ENCODE results near the gene ELAVL4.

Gene ELAVL4

GRCh38 chr1:50195205-50195604, 86.5 kb downstream of the ELAVL4 start:
- Histone ChIP-seq H2AFZ (ENCODE audit: low read depth, low read length) (no peak overlapping the region), H3K18ac (ENCODE audit: low read depth in 1 of 2, low read length in 2 of 2) (no peak overlapping the region), H4K8ac (ENCODE audit: low read length) (no peak overlapping the region), H2BK120ac (ENCODE audit: low read depth, low read length) (no peak overlapping the region), H2BK12ac (ENCODE audit: low read length in 2 of 2) (no peak overlapping the region), H3K4me2 (ENCODE audit: low read length, poor library complexity, severe bottlenecking) (no peak overlapping the region), H3K9me3 (ENCODE audit: control insufficient read depth, low read length) (no peaks in the 10 kb centered on the region), H3K79me1 (replicated peaks; ENCODE audit: low read length, poor library complexity, severe bottlenecking) (no peaks in the 10 kb centered on the region), H2AK5ac (ENCODE audit: low read length, severe bottlenecking) (no peak overlapping the region), H3K9ac (ENCODE audit: low read length) (no peak overlapping the region), H4K91ac (ENCODE audit: low read length) (no peak overlapping the region), H3K4me1 (ENCODE audit: control insufficient read depth, insufficient read depth, low read depth, low read length) (no peaks in the 10 kb centered on the region), H3K27me3 (ENCODE audit: control insufficient read depth in 1 of 2, insufficient read depth in 1 of 2, low read length in 2 of 2) (peaks cover 0 to 15% of the 10 kb centered on the region in 2 experiments), H3K4me3 (ENCODE audit: insufficient read depth in 1 of 2, low read depth in 1 of 2, low read length in 2 of 2) (no peak overlapping the region), H3K4ac (ENCODE audit: low read depth in 1 of 2, low read length in 2 of 2) (no peak overlapping the region), H3K27ac (ENCODE audit: low read length, poor library complexity, severe bottlenecking) (no peak overlapping the region), H2BK5ac (ENCODE audit: low read depth, low read length, poor library complexity, severe bottlenecking) (no peak overlapping the region), H2BK15ac (ENCODE audit: low read depth, poor library complexity, severe bottlenecking) (no peak overlapping the region), H3K14ac (ENCODE audit: low read length in 2 of 2) (no peak overlapping the region), H3K23ac (ENCODE audit: low read length in 2 of 2) (no peak overlapping the region), H3K36me3 (ENCODE audit: control insufficient read depth in 1 of 2, insufficient read depth in 2 of 2, low read depth in 1 of 2, low read length in 2 of 2) (no peaks in the 10 kb centered on the region)
- WGBS = no CpG with 5 or more reads among the region's 2 CpGs
- no peak for DNase-seq

- no peak overlapping the region for H3K4ac ChIP-seq (ENCODE audit: low read depth in 1 of 2, low read length in 2 of 2)
- 73% methylated on average over 1 of the region's 1 CpG for WGBS
- H3K18ac ChIP-seq (ENCODE audit: low read depth in 1 of 2, low read length in 2 of 2) = no peak overlapping the region
- no peak overlapping the region for H4K91ac ChIP-seq (ENCODE audit: low read length)
- no peaks in the 10 kb centered on the region for H3K4me1 ChIP-seq (ENCODE audit: control insufficient read depth, insufficient read depth, low read depth, low read length)
- H3K27ac ChIP-seq (ENCODE audit: low read length, poor library complexity, severe bottlenecking) = no peak overlapping the region
- H2AK5ac ChIP-seq (ENCODE audit: low read length, severe bottlenecking) = no peak overlapping the region
- H3K14ac ChIP-seq (ENCODE audit: low read length in 2 of 2) = no peak overlapping the region
- no peak overlapping the region for H2BK12ac ChIP-seq (ENCODE audit: low read length in 2 of 2)
- H4K8ac ChIP-seq (ENCODE audit: low read length) = no peak overlapping the region
- no peak for DNase-seq
- peaks cover 0 to 15% of the 10 kb centered on the region in 2 experiments for H3K27me3 ChIP-seq (ENCODE audit: control insufficient read depth in 1 of 2, insufficient read depth in 1 of 2, low read length in 2 of 2)
- no peak overlapping the region for H2BK120ac ChIP-seq (ENCODE audit: low read depth, low read length)
- H3K79me1 ChIP-seq (replicated peaks; ENCODE audit: low read length, poor library complexity, severe bottlenecking) = no peaks in the 10 kb centered on the region
- H2BK15ac ChIP-seq (ENCODE audit: low read depth, poor library complexity, severe bottlenecking) = no peak overlapping the region
- no peak overlapping the region for H3K9ac ChIP-seq (ENCODE audit: low read length)
- H2BK5ac ChIP-seq (ENCODE audit: low read depth, low read length, poor library complexity, severe bottlenecking) = no peak overlapping the region
- no peak overlapping the region for H2AFZ ChIP-seq (ENCODE audit: low read depth, low read length)
- no peak overlapping the region for H3K23ac ChIP-seq (ENCODE audit: low read length in 2 of 2)
- no peak overlapping the region for H3K4me3 ChIP-seq (ENCODE audit: insufficient read depth in 1 of 2, low read depth in 1 of 2, low read length in 2 of 2)
- H3K4me2 ChIP-seq (ENCODE audit: low read length, poor library complexity, severe bottlenecking) = no peak overlapping the region
- no peaks in the 10 kb centered on the region for H3K36me3 ChIP-seq (ENCODE audit: control insufficient read depth in 1 of 2, insufficient read depth in 2 of 2, low read depth in 1 of 2, low read length in 2 of 2)
- no peaks in the 10 kb centered on the region for H3K9me3 ChIP-seq (ENCODE audit: control insufficient read depth, low read length)
Measured at GRCh38 chr1:50196081-50196480, 87.4 kb downstream of the ELAVL4 start.

DNA sequence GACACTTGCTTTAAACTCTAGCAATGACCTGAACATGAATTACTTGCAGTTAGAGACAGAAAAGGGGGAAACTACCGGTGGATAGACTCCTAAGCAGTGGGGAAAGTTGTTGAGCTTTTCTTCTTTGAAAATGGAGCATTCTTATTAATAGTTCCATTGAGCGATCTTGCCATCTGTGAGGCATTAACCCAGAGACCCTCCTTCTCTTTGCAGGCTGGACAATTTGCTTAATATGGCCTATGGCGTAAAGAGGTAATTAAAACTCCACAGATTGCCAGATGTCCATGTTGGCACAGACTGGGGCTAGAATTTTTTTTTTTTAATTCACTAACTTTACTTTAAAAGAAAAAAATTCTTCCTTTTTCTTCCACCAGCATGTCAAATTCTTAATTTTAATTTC, 88.5 kb downstream of the ELAVL4 start:
- Histone ChIP-seq H3K4ac (ENCODE audit: low read depth in 1 of 2, low read length in 2 of 2) (no peak overlapping the region), H2AFZ (ENCODE audit: low read depth, low read length) (no peak overlapping the region), H3K9ac (ENCODE audit: low read length) (no peak overlapping the region), H3K4me2 (ENCODE audit: low read length, poor library complexity, severe bottlenecking) (no peak overlapping the region), H3K36me3 (ENCODE audit: control insufficient read depth in 1 of 2, insufficient read depth in 2 of 2, low read depth in 1 of 2, low read length in 2 of 2) (no peaks in the 10 kb centered on the region), H2BK12ac (ENCODE audit: low read length in 2 of 2) (no peak overlapping the region), H3K9me3 (ENCODE audit: control insufficient read depth, low read length) (no peaks in the 10 kb centered on the region), H2BK120ac (ENCODE audit: low read depth, low read length) (no peak overlapping the region), H3K4me3 (ENCODE audit: insufficient read depth in 1 of 2, low read depth in 1 of 2, low read length in 2 of 2) (no peak overlapping the region), H4K91ac (ENCODE audit: low read length) (no peak overlapping the region), H4K8ac (ENCODE audit: low read length) (no peak overlapping the region), H2AK5ac (ENCODE audit: low read length, severe bottlenecking) (no peak overlapping the region), H3K79me1 (replicated peaks; ENCODE audit: low read length, poor library complexity, severe bottlenecking) (no peaks in the 10 kb centered on the region), H3K27me3 (ENCODE audit: control insufficient read depth in 1 of 2, insufficient read depth in 1 of 2, low read length in 2 of 2) (peaks cover 0 to 15% of the 10 kb centered on the region in 2 experiments), H3K14ac (ENCODE audit: low read length in 2 of 2) (no peak overlapping the region), H3K23ac (ENCODE audit: low read length in 2 of 2) (no peak overlapping the region), H3K18ac (ENCODE audit: low read depth in 1 of 2, low read length in 2 of 2) (no peak overlapping the region), H2BK5ac (ENCODE audit: low read depth, low read length, poor library complexity, severe bottlenecking) (no peak overlapping the region), H2BK15ac (ENCODE audit: low read depth, poor library complexity, severe bottlenecking) (no peak overlapping the region), H3K4me1 (ENCODE audit: control insufficient read depth, insufficient read depth, low read depth, low read length) (no peaks in the 10 kb centered on the region), H3K27ac (ENCODE audit: low read length, poor library complexity, severe bottlenecking) (no peak overlapping the region)
- DNase-seq = no peak
- WGBS = 65% methylated on average over 2 of the region's 3 CpGs

DNA sequence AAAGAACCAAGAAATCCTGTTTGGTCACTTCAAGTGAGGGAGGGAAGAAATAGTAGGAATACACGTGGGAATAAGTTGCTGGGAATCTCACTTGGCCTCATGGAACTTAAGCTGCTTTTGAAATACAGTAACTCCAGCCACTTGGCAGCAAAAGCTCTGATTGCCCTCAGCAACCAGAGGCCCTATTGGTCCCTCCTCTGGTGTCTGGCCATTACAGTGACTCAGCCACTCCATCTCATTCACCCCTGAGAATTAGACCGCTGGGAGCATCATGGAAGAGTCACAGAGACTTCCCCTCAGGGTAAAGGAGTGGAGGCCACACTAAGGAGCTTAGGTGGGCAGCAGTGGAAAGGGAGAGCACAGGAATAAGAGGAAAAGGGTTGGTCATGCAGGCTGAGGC, 99.6 kb downstream of the ELAVL4 start:
- Histone ChIP-seq H3K4me2 (ENCODE audit: low read length, poor library complexity, severe bottlenecking) (no peak overlapping the region), H3K9me3 (ENCODE audit: control insufficient read depth, low read length) (no peaks in the 10 kb centered on the region), H3K79me1 (replicated peaks; ENCODE audit: low read length, poor library complexity, severe bottlenecking) (no peaks in the 10 kb centered on the region), H2BK12ac (ENCODE audit: low read length in 2 of 2) (no peak overlapping the region), H3K27me3 (ENCODE audit: control insufficient read depth in 1 of 2, insufficient read depth in 1 of 2, low read length in 2 of 2) (no peaks in the 10 kb centered on the region), H2BK15ac (ENCODE audit: low read depth, poor library complexity, severe bottlenecking) (no peak overlapping the region), H3K4ac (ENCODE audit: low read depth in 1 of 2, low read length in 2 of 2) (no peak overlapping the region), H2AFZ (ENCODE audit: low read depth, low read length) (no peak overlapping the region), H3K9ac (ENCODE audit: low read length) (no peak overlapping the region), H3K14ac (ENCODE audit: low read length in 2 of 2) (no peak overlapping the region), H3K27ac (ENCODE audit: low read length, poor library complexity, severe bottlenecking) (no peak overlapping the region), H3K36me3 (ENCODE audit: control insufficient read depth in 1 of 2, insufficient read depth in 2 of 2, low read depth in 1 of 2, low read length in 2 of 2) (no peaks in the 10 kb centered on the region), H4K8ac (ENCODE audit: low read length) (no peak overlapping the region), H4K91ac (ENCODE audit: low read length) (no peak overlapping the region), H2BK5ac (ENCODE audit: low read depth, low read length, poor library complexity, severe bottlenecking) (no peak overlapping the region), H3K4me1 (ENCODE audit: control insufficient read depth, insufficient read depth, low read depth, low read length) (no peaks in the 10 kb centered on the region), H3K18ac (ENCODE audit: low read depth in 1 of 2, low read length in 2 of 2) (no peak overlapping the region), H2AK5ac (ENCODE audit: low read length, severe bottlenecking) (no peak overlapping the region), H2BK120ac (ENCODE audit: low read depth, low read length) (no peak overlapping the region), H3K23ac (ENCODE audit: low read length in 2 of 2) (no peak overlapping the region), H3K4me3 (ENCODE audit: insufficient read depth in 1 of 2, low read depth in 1 of 2, low read length in 2 of 2) (no peak overlapping the region)
- WGBS = 27% methylated on average over 2 of the region's 2 CpGs
- no peak for DNase-seq

Data from mesenchymal stem cell (in vitro differentiated cells and primary cell).